HG02981 (cell line): ENCODE measurements around the gene AVPR2.
A peak's percentile ranks its signal among the peaks of the same experiment; 100 is the strongest.

ENCODE experiments used
- ATAC-seq: cut with Tn5 transposase; IDR thresholded peaks from one replicate; pipeline ENCODE4 v1.9.1; 2021; ENCODE audit warnings: mild to moderate bottlenecking, moderate library complexity; ENCODE audit not compliant: unreplicated experiment

The AVPR2 gene

DNA sequence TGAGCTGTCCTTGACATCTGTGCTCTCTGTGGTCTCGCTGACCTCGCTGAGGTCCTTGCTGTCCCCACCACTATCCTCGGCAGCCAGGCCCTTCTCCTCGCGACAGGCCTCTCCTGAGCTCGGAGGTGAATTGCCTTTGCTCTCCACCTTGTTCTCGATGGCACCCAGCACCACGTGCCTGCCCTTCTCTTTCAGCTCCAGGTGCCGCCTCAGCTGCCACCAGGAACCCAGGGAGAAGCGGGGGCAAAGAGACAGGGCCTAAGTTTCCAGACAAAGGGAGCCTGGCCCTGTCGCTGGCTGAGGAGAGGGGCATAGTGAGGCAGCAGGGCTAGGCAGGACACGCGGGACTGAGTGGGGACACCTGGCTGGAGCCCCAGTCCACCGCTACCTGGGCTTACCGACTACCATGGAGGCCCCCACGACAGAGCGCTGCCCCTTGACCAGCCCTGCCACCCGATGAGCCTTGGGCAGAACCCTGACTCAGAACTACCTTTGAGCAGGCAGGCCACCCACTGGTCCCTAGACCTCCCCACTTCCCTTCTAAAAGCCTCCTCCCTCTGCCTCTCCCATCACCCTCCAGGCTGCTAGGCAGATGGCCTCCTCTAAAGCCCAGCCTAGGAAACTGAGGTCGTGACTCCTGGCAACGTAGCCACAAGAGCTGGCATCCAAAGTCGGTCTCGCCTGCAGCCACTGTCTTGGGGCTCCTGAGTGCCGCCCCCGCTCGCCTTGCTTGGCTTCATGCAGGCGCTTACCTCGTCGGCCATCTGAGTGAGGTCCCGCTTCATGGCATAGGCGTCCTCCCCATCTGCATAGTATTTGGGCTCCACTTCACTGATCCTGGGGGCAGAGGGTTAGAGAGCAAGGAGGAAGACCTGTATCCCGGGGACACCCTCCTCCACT, 25.8 kb downstream of the AVPR2 start:
- ATAC-seq, result no peak

GRCh38 chrX:153931151-153931550, 26.7 kb downstream of the AVPR2 start:
- ATAC-seq, result no peak

GRCh38 chrX:153931748-153932147, 27.3 kb downstream of the AVPR2 start:
- ATAC-seq, result no peak

DNA sequence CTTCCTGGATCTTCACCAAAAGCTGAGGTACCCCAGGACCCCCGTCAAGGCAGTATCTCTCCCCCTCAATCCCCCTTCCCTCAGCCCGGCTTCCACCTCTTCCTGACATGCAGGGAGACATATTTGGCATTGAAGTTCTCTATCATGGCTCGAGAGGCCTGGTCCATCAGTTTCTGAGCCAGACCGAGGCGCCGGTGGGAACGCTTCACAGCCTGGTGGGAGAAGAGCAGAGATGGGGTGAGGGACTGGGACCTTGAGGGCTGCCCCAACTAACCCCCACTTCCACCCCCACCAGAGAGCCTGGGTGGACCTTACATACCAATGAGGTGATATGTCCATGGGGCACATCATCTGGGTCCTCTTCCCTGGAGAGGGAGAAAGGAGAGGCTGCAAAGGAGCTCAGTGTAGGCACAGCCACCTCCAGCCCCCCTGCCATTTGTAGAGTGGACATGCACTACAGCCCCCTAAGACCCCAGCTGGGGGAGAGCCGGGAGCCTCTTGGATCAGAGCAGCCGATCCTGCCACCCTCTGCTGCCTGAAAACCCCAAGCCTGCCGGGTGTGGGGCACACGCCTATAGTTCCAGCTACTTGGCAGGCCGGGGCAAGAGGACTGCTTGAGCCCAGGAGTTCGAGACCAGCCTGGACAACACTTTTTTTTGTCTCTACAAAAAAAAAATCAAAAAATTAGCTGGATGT, 27.9 kb downstream of the AVPR2 start:
- no peak for ATAC-seq

DNA sequence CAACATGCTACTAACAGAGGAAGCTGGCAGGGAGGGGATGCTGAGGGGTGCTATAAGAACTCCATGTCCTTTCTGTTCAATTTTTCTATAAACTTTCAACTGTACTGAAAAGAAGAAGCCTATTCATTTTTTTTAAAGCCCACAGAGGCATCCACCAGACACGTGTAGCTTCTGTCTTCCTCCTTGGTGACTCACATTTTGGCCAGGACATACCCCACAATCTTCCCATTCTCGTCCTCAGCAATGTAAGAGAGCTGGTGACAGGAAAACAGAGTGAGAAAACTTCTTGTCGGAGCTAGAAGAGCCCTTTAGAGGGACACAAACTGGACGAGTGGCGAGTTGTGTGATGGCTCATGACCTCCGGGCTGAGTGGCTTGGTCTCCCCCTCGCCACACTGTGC, 29.3 kb downstream of the AVPR2 start:
- ATAC-seq, result no peak

DNA sequence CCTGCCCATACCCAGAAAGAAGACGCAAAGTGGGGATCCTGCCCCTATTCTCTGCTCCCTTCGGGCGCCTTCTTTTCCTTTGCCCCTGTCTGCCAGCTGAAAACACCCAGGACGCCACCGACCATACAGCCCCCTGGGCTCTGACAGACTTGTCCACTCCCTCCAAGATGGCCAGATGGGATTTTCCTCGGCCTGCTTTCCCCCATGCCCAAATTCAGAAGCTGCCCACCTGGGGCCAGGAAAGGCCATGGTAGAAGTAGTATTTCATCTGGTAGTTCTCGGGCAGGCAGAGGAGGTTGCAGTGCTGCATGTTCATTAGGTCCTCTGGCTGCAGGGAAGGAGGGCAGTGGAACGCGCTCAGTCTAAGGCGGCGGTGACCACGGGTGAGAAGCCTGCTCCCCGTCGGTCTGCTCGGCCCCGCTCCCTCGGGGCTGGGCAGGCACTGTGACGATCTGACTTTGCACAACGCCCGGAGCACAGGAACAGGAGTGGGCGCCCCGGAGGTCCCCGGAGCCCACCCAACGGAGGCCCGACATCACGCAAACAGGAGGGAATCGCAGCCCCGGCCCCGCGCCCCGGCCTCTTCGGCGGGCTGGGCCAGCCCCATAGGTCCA, 29.8 kb downstream of the AVPR2 start:
- peak; percentile 12 for ATAC-seq

- ATAC-seq, result peak; percentile 87
Measured at GRCh38 chrX:153934762-153935325, 30.4 kb downstream of the AVPR2 start, which contains the start of gene NAA10. TSS of gene NAA10 (minus strand) at chrX:153935037. CDS start at chrX:153934904, 133 bp downstream.

- peak; percentile 22 for ATAC-seq
Measured at GRCh38 chrX:153935326-153935851, 30.9 kb downstream of the AVPR2 start.

DNA sequence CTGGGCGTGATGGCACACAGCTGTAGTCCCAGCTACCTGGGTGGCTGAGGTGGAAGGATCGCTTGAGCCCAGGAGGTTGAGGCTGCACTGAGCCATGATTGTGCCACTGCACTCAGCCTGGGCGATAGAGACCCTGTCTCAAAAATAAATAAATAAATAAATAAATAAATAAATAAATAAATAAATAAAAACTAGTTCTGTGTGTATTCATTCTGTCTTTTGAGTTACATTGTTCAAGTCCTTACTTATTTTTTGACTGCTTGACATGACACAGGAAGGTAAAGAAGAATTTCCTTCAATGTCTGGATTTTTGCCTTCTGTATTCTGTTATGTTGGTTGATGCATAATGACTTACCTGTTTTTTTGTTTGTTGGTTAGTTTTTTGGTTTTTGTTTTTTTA, 32.6 kb downstream of the AVPR2 start:
- no peak for ATAC-seq

DNA sequence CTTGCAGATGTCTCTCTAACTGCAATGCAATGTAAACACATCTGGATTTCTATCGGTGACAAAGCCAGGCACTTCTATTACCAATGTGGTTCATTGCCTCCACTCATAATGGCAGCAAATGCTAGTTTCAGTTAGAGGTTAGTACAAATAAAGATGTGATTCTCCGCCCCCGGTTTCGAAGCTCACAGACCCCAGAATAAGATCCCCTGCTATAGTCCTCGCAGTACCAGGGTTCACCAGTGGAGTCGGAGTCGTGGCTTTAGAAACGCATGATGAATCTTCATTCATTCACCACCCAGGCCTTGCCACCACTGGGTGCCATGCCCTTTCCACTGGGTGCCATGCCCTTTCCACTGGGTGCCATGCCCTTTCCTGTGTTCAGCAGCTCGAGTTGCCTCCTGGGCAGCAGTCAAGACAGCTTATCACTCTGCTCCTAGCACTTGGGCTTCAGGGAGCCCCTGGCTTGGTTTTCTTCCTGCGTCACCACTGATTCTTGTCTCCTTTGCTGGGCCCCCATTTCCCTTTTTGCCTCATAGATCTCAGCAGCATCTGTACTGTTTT, 33.8 kb downstream of the AVPR2 start:
- ATAC-seq, result no peak

GRCh38 chrX:153939573-153939972, 35.1 kb downstream of the AVPR2 start:
- no peak for ATAC-seq

DNA sequence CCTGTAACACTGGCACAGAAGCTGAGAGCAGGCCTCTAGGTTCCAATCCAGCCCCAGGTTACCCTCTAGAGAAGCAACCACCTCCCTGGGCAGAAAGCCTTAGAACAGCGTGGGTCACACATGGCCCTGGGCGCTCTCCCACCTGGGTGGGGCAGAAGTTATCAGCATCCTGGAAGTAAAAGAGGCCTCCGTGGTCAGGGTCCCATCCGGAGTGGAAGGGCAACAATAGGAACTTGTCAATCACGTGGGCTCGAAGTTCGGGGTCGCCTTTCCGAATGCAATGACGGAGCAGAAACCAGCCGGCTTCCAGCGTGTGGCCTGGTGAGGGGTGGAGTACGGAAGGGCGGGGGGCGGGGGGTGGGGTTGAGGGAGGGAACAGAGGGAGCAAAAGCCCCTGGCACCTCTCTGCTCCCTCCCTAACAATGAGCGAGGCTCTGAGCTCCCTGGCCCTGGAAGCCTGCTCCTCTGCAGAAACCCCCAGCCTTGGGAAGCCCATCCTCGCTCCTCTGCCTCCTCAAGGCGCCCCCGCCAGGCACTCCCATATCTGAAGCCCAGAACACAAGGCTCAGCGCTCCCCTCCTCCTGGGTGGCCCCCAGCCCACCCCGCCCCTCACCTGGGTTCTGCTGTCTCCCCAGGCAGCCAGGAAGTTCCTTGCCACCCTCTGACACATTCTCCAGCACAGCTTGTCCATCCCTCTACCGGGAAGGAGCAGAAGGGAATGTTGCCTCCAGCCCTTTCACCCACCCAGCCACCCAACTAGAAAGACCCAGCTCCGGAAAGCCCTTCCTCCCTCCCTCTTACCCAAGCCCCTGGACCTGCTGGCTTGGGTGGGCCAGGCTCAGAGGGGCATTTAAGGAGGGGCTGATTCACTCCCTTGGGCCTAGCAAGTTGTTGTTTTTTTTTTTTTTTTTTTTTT, 37.1 kb downstream of the AVPR2 start:
- ATAC-seq, result no peak

- no peak for ATAC-seq
Measured at GRCh38 chrX:153944140-153944799, 39.8 kb downstream of the AVPR2 start, which contains the start of gene RENBP. TSS of gene RENBP (minus strand) at chrX:153944643. CDS start at chrX:153944610, 33 bp downstream.

DNA sequence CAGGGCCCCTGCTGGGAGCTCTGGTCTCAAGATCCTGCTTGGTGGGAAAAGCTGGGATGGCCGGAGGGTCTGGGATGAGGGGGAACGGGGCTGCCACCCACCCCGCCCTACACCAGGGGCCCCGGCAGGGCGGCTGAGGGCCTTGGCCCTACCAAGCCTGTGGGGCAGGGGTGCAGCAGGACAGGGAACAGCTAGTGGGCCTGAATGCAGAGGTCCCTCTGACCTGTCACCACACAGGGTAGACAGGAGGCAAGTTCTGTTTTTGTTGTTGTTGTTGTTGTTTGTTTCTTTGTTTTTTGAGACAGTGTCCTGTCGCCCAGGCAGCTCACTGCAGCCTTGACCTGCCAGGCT, 40.3 kb downstream of the AVPR2 start:
- ATAC-seq, result no peak

DNA sequence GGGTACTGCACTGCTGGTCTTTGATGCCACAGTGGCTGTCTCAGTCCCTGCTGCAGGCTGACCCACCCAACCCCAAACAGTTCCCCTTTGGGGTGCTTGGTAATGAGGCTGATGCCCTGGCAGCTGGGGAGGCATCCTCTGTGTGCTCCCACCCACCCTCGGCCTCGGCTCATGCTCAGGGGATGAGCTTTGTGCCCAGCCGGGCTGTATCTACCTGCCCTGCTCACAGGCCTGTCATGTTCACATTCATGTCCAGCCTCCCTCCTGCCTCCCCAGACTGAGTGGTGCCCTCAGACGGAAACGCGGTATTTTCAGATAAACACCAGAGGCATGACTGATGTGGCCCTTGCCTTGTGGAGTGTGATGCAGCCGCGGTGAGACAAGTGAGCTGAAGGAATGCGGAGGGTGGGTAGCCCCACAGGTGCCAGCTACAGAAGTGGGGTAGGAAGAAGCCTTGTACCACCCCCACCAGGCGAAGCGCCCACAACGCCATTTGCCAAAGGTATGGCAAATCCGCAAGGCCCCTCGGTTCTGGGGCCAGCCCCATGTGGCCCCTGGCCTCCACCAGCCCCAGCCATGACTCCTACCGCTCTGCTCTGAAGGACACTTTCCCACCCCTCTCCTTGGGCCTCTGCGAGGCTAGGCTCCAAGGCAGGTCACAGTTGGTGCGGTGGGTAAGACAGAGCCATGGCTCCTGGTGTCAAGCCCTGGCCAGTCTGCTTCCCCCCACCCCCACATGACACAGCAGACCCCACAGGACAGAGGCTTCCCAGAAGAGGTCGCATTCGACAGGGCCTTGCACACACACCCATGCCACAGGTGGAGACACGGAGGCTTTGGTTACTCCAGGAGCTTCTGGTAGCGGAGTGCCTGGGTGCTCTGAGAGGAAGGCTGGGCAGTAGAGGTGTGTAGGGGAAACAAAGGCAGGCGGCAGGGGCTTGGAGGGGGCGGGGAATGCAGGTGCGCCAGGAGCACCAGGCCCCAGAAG, 41.8 kb downstream of the AVPR2 start:
- ATAC-seq, result no peak

DNA sequence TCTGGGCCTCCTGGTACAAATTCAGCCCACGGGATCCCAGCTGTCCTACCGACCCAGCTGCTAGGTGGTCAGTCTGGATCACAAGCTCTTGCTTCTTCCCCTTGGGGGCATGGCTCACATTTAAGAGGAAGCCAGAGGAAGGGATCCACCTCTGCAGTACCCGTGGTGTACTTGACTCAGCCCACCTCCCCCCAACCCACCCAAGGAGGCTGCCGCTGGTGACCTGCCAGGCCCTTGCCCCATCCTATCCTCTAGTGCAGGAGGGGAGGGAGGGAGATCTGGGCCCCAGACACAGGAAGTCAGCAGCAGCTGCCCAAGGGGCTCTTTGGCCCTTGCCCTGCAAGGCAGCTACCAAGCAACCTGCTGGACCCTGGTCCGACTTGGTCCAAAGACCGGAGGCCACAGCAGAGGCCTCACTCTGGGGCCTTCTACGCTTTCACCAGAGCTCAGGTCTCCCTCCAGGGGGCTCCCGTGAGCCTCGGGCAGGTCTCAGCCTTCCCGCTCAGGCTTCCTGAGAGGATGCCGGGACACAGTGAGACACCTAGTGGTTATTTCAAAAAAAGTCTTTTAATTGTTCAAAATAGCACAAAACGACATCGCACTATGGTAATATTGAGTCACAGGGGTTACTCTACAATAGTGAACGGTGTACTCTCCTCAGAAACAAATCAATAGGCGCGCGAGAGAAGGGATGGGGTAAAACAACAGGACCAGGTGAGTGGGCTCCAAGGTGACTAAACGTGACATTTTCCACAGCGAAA, 42.7 kb downstream of the AVPR2 start:
- peak; percentile 68 for ATAC-seq

- no peak for ATAC-seq
Measured at GRCh38 chrX:153948002-153948466, 43.6 kb downstream of the AVPR2 start.
